Glutamatergic neuron (in vitro differentiated cells): ENCODE data around the gene ARHGAP4. TPM values are rescaled to one million over a fixed set of nuclear protein-coding genes. Genes with fewer than 3 reads are reported as not detected.
A peak's percentile ranks its signal among the peaks of the same experiment; 100 is the strongest.

Experiments
- DNase-seq: peaks from one replicate; pipeline ENCODE4 v3.0.0; 2022
- H3K27ac Mint-ChIP-seq: one replicate; pipeline ENCODE4 v1.8.0; 2020; ENCODE audit warnings: mild to moderate bottlenecking, mixed read lengths, inconsistent platforms; ENCODE audit not compliant: unreplicated experiment
- H3K27me3 Mint-ChIP-seq: one replicate; pipeline ENCODE4 v1.8.0; 2020; ENCODE audit warnings: mild to moderate bottlenecking, moderate library complexity, mixed read lengths, inconsistent platforms; ENCODE audit not compliant: unreplicated experiment
- H3K36me3 Mint-ChIP-seq: one replicate; pipeline ENCODE4 v1.8.0; 2020; ENCODE audit warnings: mild to moderate bottlenecking, mixed read lengths, inconsistent platforms; ENCODE audit not compliant: unreplicated experiment
- H3K4me1 Mint-ChIP-seq: one replicate; pipeline ENCODE4 v1.8.0; 2020; ENCODE audit warnings: mild to moderate bottlenecking, low read depth, mixed read lengths, inconsistent platforms; ENCODE audit not compliant: unreplicated experiment
- H3K4me3 Mint-ChIP-seq: one replicate; pipeline ENCODE4 v1.8.0; 2020; ENCODE audit warnings: mild to moderate bottlenecking, mixed read lengths, inconsistent platforms; ENCODE audit not compliant: unreplicated experiment
- H3K9me3 Mint-ChIP-seq: one replicate; pipeline ENCODE4 v1.8.0; 2020; ENCODE audit warnings: mild to moderate bottlenecking, moderate library complexity, mixed read lengths, inconsistent platforms; ENCODE audit not compliant: unreplicated experiment
- CTCF ChIP-seq: fragments of 200-600 bp; sonication (generic); IDR thresholded peaks from one replicate; pipeline ENCODE4 v1.5.0; 2021; ENCODE audit not compliant: partially characterized antibody, unreplicated experiment
- total RNA-seq: library from RNA; stranded (reverse); fragmentation: NEBNext Ultra II Directional; extraction: Animal tissue kit (Norgen Biotek cat#: 25700); gene quantifications from one replicate; pipeline ENCODE4 v1.2.1, GENCODE V29; 2021; ENCODE audit not compliant: unreplicated experiment

ARHGAP4 gene
- total RNA-seq, 1 donor from 2014 or later = 33.5 TPM

GRCh38 chrX:153862369-153863250 is 63.5 kb downstream of the ARHGAP4 start:
- Mint-ChIP-seq H3K27me3 (peaks cover 4% of the 10 kb centered on the region), H3K4me3 (no peak overlapping the region), H3K36me3 (no peaks in the 10 kb centered on the region), H3K27ac (no peak overlapping the region), H3K9me3 (peaks cover 8% of the 10 kb centered on the region), H3K4me1 (no peaks in the 10 kb centered on the region)
- no peak for DNase-seq
- no peak for TF ChIP-seq CTCF

GRCh38 chrX:153861733-153862310 is 64.2 kb downstream of the ARHGAP4 start:
- no peaks in the 10 kb centered on the region for H3K4me1 Mint-ChIP-seq
- TF ChIP-seq CTCF = no peak
- no peak overlapping the region for H3K27ac Mint-ChIP-seq
- no peak overlapping the region for H3K4me3 Mint-ChIP-seq
- H3K9me3 Mint-ChIP-seq = peaks cover 8% of the 10 kb centered on the region
- H3K36me3 Mint-ChIP-seq = no peaks in the 10 kb centered on the region
- DNase-seq = no peak
- peaks cover 4% of the 10 kb centered on the region for H3K27me3 Mint-ChIP-seq

- peaks cover 4% of the 10 kb centered on the region for H3K27me3 Mint-ChIP-seq
- H3K36me3 Mint-ChIP-seq = no peaks in the 10 kb centered on the region
- H3K9me3 Mint-ChIP-seq = peaks cover 8% of the 10 kb centered on the region
- peak overlapping the region; percentile 8 for H3K27ac Mint-ChIP-seq
- TF ChIP-seq CTCF = no peak
- H3K4me1 Mint-ChIP-seq = no peaks in the 10 kb centered on the region
- no peak for DNase-seq
- no peak overlapping the region for H3K4me3 Mint-ChIP-seq
Measured at GRCh38 chrX:153861151-153861550, 64.9 kb downstream of the ARHGAP4 start.

Other genes starting within 250 kb of the ARHGAP4 start
- 108 TPM for gene SLC6A8, start 238.3 kb downstream of the ARHGAP4 start, total RNA-seq
- 155 TPM for gene BCAP31, start 201.9 kb downstream of the ARHGAP4 start, total RNA-seq
- 13.5 TPM for gene ABCD1, start 201.4 kb downstream of the ARHGAP4 start, total RNA-seq
- gene PLXNB3, start 162.0 kb downstream of the ARHGAP4 start, total RNA-seq = 5.8 TPM
- not detected for gene SRPK3, start 145.2 kb downstream of the ARHGAP4 start, total RNA-seq
- 56.7 TPM for gene IDH3G, start 131.9 kb downstream of the ARHGAP4 start, total RNA-seq
- 277 TPM for gene SSR4, start 131.6 kb downstream of the ARHGAP4 start, total RNA-seq
- gene PDZD4, start 95.7 kb downstream of the ARHGAP4 start, total RNA-seq = 41.8 TPM
- 925 TPM for gene L1CAM, start 40.1 kb downstream of the ARHGAP4 start, total RNA-seq
- gene AVPR2, start 21.6 kb downstream of the ARHGAP4 start, total RNA-seq = not detected
- gene NAA10, start 8.8 kb upstream of the ARHGAP4 start, total RNA-seq = 129 TPM
- gene RENBP, start 18.4 kb upstream of the ARHGAP4 start, total RNA-seq = 16.1 TPM
- 84.0 TPM for gene HCFC1, start 45.6 kb upstream of the ARHGAP4 start, total RNA-seq
- 6.7 TPM for gene TMEM187, start 46.5 kb upstream of the ARHGAP4 start, total RNA-seq
- gene IRAK1, start 93.6 kb upstream of the ARHGAP4 start, total RNA-seq = 60.3 TPM
- gene MECP2, start 171.5 kb upstream of the ARHGAP4 start, total RNA-seq = 60.0 TPM
- 2.6 TPM for gene OPN1LW, start 218.0 kb upstream of the ARHGAP4 start, total RNA-seq